HEK293 (cell line): ENCODE data around the gene KLK1.
"Not testable (repeated sequence)": the region's sequence is repeated elsewhere in the genome, so short reads cannot be mapped to it uniquely, and the experiment has no call there.

ENCODE experiments used
- CTCF ChIA-PET: fragments of 350-600 bp; formaldehyde crosslinking; extraction: SDS; loops from one replicate; lab custom pipeline; 2021; ENCODE audit warnings: antibody characterized with exemption; lab: Yijun Ruan, JAX
- POLR2A ChIA-PET: fragments of 300-600 bp; formaldehyde crosslinking; extraction: SDS; loops from one replicate; lab custom pipeline; 2020; ENCODE audit warnings: antibody characterized with exemption, inconsistent platforms; lab: Yijun Ruan, JAX
- H3K27ac ChIP-seq: fragments of 200-500 bp; sonication (Bioruptor generic); 2 replicates; pipeline ENCODE4 v1.5.1; 2014; ENCODE audit warnings: low read depth, low read length, control low read depth, inconsistent platforms; ENCODE audit errors: extremely low read depth
- H3K36me3 ChIP-seq, 2 experiments: fragments of 200-500 bp in 1 of 2; sonication (Bioruptor generic) in 1 of 2; 1 replicate in 1 of 2; 2 replicates in 1 of 2; pipeline ENCODE4 v1.5.1; 2014 to 2017; ENCODE audit warnings: inconsistent platforms in 2 of 2, low read length in 2 of 2; ENCODE audit not compliant: control insufficient read depth in 2 of 2, insufficient read depth in 1 of 2
- H3K4me1 ChIP-seq: fragments of 200-500 bp; sonication (Bioruptor generic); 2 replicates; pipeline ENCODE4 v1.5.1; 2014; ENCODE audit warnings: mild to moderate bottlenecking, low read length, inconsistent platforms; ENCODE audit not compliant: control insufficient read depth, insufficient read depth
- H3K4me3 ChIP-seq: 2 replicates; pipeline ENCODE4 v1.5.1; 2011; ENCODE audit warnings: low read depth, mild to moderate bottlenecking, control low read depth, low read length, moderate library complexity
- H3K9me3 ChIP-seq: fragments of 200-500 bp; sonication (Bioruptor generic); 2 replicates; pipeline ENCODE4 v1.5.1; 2014; ENCODE audit warnings: low read depth, low read length, inconsistent platforms; ENCODE audit not compliant: control insufficient read depth, insufficient read depth
- BCL11B ChIP-seq: fragments of 450-650 bp; formaldehyde crosslinking; IDR thresholded peaks from 2 replicates; pipeline ENCODE4 v1.5.1; 2016; ENCODE audit warnings: low read depth, missing biosample characterization, missing genetic modification characterization
- GLI4 ChIP-seq: fragments of 450-650 bp; formaldehyde crosslinking; IDR thresholded peaks from 2 replicates; pipeline ENCODE4 v1.5.1; 2016; ENCODE audit warnings: missing biosample characterization, missing genetic modification characterization
- PRDM6 ChIP-seq: fragments of 450-650 bp; formaldehyde crosslinking; IDR thresholded peaks from 2 replicates; pipeline ENCODE4 v1.5.1; 2017; ENCODE audit warnings: missing biosample characterization, missing genetic modification characterization
- TSHZ1 ChIP-seq: fragments of 450-650 bp; formaldehyde crosslinking; IDR thresholded peaks from 2 replicates; pipeline ENCODE4 v1.5.1; 2016; ENCODE audit warnings: missing biosample characterization, missing genetic modification characterization, borderline replicate concordance
- ZBTB10 ChIP-seq: fragments of 450-650 bp; formaldehyde crosslinking; IDR thresholded peaks from 2 replicates; pipeline ENCODE4 v1.5.1; 2016; ENCODE audit warnings: missing biosample characterization, missing genetic modification characterization
- ZNF112 ChIP-seq: fragments of 450-650 bp; formaldehyde crosslinking; IDR thresholded peaks from 2 replicates; pipeline ENCODE4 v1.5.0; 2017; ENCODE audit warnings: missing biosample characterization, missing genetic modification characterization
- ZNF18 ChIP-seq: fragments of 450-650 bp; formaldehyde crosslinking; IDR thresholded peaks from 2 replicates; pipeline ENCODE4 v1.5.1; 2016; ENCODE audit warnings: missing biosample characterization, missing genetic modification characterization
- ZNF513 ChIP-seq: fragments of 450-650 bp; IDR thresholded peaks from 2 replicates; pipeline ENCODE4 v1.5.1; 2018; ENCODE audit warnings: missing biosample characterization, missing genetic modification characterization
- ZNF623 ChIP-seq: fragments of 450-650 bp; formaldehyde crosslinking; IDR thresholded peaks from 2 replicates; pipeline ENCODE4 v1.5.1; 2016; ENCODE audit warnings: missing biosample characterization, missing genetic modification characterization

KLK1 gene

GRCh38 chr19:50776131-50776530 is 47.5 kb downstream of the KLK1 start (continued):
- TF ChIP-seq PRDM6 (tag by site-specific recombination), result no peak
- no peak for TF ChIP-seq BCL11B (tag by site-specific recombination)
- TF ChIP-seq ZNF513 (tag by site-specific recombination), result no peak
- no peak for TF ChIP-seq ZNF623 (tag by site-specific recombination)
- TF ChIP-seq GLI4 (tag by site-specific recombination), result no peak
- no peak for TF ChIP-seq ZNF112 (tag by site-specific recombination)
- no peak for TF ChIP-seq ZNF18
- TF ChIP-seq ZBTB10 (tag by site-specific recombination), result no peak
- TF ChIP-seq TSHZ1 (tag by site-specific recombination), result no peak

GRCh38 chr19:50773454-50773853 is 50.1 kb downstream of the KLK1 start:
- not testable (repeated sequence) for H3K4me1 ChIP-seq, H3K4me3 ChIP-seq, H3K27ac ChIP-seq, H3K36me3 ChIP-seq, H3K9me3 ChIP-seq
- CTCF ChIA-PET, result interaction anchor here (0.7 to 2.8 kb wide), 5 partner anchors 11 to 321 kb away, joined by 4 to 12 read pairs (median 5); no protein-coding TSS in a partner anchor
- POLR2A ChIA-PET, result interaction anchor here (1.0 to 1.2 kb wide), 2 partner anchors 13 to 247 kb away, joined by 3 to 4 read pairs; no protein-coding TSS in a partner anchor

- not testable (repeated sequence) for H3K4me1 ChIP-seq, H3K27ac ChIP-seq, H3K4me3 ChIP-seq, H3K36me3 ChIP-seq, H3K9me3 ChIP-seq
- CTCF ChIA-PET, result interaction anchor here (0.7 to 2.8 kb wide), 4 partner anchors 11 to 322 kb away, joined by 4 to 12 read pairs (median 4); no protein-coding TSS in a partner anchor
- POLR2A ChIA-PET, result interaction anchor here (1.2 kb wide), 1 partner anchor 12 kb away, joined by 4 read pairs; no protein-coding TSS in a partner anchor
These were observed 50.7 kb downstream of the KLK1 start for GRCh38 chr19:50772912-50773311.
